ENCODE measurements around the gene C9orf78. TPM values are rescaled to one million over a fixed set of nuclear protein-coding genes. Genes with fewer than 3 reads are reported as not detected.

C9orf78 gene
- total and polyA plus RNA-seq, 9 of the 15 experiments (the other 6 are each of a cell fraction or from before 2014, with no cell fraction given) = 94.6 to 266 (median 202) TPM

DNA sequence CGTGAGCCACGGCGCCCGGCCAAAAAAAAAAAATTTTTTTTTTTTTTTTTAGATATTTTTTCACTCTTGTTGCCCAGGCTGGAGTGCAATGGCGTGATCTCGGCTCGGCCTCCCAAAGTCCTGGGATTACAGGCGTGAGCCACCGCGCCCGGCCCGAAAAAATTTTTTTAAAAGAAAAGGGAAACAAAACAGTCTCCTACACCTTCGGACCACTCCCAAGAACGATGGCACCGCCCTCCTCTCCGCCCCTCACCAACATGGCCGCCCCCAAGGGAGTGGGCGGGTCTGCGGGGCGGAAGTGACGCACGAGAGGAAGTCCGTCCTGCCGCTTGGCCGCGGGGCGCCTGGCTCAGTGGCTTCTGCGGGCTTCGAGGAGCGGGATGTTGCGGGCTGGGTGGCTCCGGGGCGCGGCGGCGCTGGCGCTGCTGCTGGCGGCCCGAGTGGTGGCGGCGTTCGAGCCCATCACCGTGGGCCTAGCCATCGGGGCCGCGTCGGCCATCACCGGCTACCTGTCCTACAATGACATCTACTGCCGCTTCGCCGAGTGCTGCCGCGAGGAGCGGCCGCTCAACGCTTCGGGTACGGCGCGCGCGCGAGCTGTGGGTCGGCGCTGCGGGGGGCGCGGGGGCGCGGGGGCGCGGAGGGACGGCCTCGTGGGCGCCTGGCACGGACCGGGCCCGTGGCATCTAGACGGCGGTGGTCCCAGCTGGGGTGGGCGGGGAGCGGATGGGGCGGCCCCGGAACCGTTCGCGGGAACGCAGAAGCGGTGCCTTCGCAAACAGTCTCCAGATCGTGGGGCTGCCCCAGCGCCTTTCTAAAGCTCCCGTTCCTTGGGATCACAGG is 32.0 kb downstream of the C9orf78 start, which contains the start of gene TOR1B (continued):
- no peak for TF ChIP-seq MEF2D (tag; conservative IDR thresholded peaks at IDR 0.05; ENCODE audit: low read depth)
- no peak for TF ChIP-seq ADNP (tag; IDR thresholded peaks at IDR 0.05)
- peak; percentile 99 for TF ChIP-seq ZBTB1 (CRISPR knock-in tag; IDR thresholded peaks at IDR 0.05; ENCODE audit: borderline replicate concordance, low read depth)
- TF ChIP-seq, protein P1, sequence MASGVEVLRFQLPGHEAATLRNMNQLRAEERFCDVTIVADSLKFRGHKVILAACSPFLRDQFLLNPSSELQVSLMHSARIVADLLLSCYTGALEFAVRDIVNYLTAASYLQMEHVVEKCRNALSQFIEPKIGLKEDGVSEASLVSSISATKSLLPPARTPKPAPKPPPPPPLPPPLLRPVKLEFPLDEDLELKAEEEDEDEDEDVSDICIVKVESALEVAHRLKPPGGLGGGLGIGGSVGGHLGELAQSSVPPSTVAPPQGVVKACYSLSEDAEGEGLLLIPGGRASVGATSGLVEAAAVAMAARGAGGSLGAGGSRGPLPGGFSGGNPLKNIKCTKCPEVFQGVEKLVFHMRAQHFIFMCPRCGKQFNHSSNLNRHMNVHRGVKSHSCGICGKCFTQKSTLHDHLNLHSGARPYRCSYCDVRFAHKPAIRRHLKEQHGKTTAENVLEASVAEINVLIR (CRISPR knock-in tag; IDR thresholded peaks at IDR 0.05) = peak; percentile 96
- peak; percentile 81 for TF ChIP-seq PHF20 (IDR thresholded peaks at IDR 0.05; ENCODE audit: partially characterized antibody)
- no peak for TF ChIP-seq SRSF1 (IDR thresholded peaks at IDR 0.05; ENCODE audit: low read depth, low read length)
- peak; percentile 21 to 43; a peak in 2 of 4 replicates for TF ChIP-seq RCOR1 (IDR thresholded peaks at IDR 0.05; ENCODE audit: borderline replicate concordance in 1 of 2, low read depth in 2 of 2, low read length in 2 of 2)
- peak; percentile 62 for TF ChIP-seq DPF2 (IDR thresholded peaks at IDR 0.05)
- no peak for TF ChIP-seq RERE (CRISPR knock-in tag; IDR thresholded peaks at IDR 0.05; ENCODE audit: borderline replicate concordance)
- TF ChIP-seq FOXA3 (CRISPR knock-in tag; conservative IDR thresholded peaks at IDR 0.05 in 1 of 2, IDR thresholded peaks at IDR 0.05 in 1 of 2) = no peak
- no peak for TF ChIP-seq TCF7L2 (IDR thresholded peaks at IDR 0.05; ENCODE audit: low read depth, low read length)
- TF ChIP-seq ZKSCAN8 (CRISPR knock-in tag; IDR thresholded peaks at IDR 0.05) = no peak
- TF ChIP-seq ZNF75A (CRISPR knock-in tag; IDR thresholded peaks at IDR 0.05) = no peak
- no peak for TF ChIP-seq ELF2 (CRISPR knock-in tag; IDR thresholded peaks at IDR 0.05)
- no peak for TF ChIP-seq ZNF408 (CRISPR knock-in tag; IDR thresholded peaks at IDR 0.05; ENCODE audit: low read depth)
- TF ChIP-seq, protein P2, sequence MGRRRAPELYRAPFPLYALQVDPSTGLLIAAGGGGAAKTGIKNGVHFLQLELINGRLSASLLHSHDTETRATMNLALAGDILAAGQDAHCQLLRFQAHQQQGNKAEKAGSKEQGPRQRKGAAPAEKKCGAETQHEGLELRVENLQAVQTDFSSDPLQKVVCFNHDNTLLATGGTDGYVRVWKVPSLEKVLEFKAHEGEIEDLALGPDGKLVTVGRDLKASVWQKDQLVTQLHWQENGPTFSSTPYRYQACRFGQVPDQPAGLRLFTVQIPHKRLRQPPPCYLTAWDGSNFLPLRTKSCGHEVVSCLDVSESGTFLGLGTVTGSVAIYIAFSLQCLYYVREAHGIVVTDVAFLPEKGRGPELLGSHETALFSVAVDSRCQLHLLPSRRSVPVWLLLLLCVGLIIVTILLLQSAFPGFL (CRISPR knock-in tag; IDR thresholded peaks at IDR 0.05) = no peak
- TF ChIP-seq POU5F1 (IDR thresholded peaks at IDR 0.05; ENCODE audit: borderline replicate concordance, low read depth, low read length, partially characterized antibody) = no peak
- no peak for TF ChIP-seq PCBP1 (IDR thresholded peaks at IDR 0.05; ENCODE audit: low read depth, low read length, poor library complexity, severe bottlenecking)
